Activated T-cell treated with anti-CD3 and anti-CD28 coated beads, Interleukin-2, amount 50 U/mL, for 72 hours (primary cell): ENCODE data around the gene VSTM5. TPM values are rescaled to one million over a fixed set of nuclear protein-coding genes. Genes with fewer than 3 reads are reported as not detected.
A peak's percentile ranks its signal among the peaks of the same experiment; 100 is the strongest.
"Not testable (repeated sequence)": the region's sequence is repeated elsewhere in the genome, so short reads cannot be mapped to it uniquely, and the experiment has no call there.

Experiments used
- ATAC-seq, 2 donors: fragments of 150-1000 bp; cut with Tn5 transposase; replicated peaks in 1 of 2; 2 replicates each; pipeline ENCODE4 v1.10.0; 2021; ENCODE audit warnings: moderate library complexity in 2 of 2, mild to moderate bottlenecking in 1 of 2
- DNase-seq, 2 donors: peaks; one replicate each; pipeline ENCODE4 v3.0.0; 2021 to 2022; ENCODE audit warnings: mixed read lengths in 1 of 2
- H3K27ac Mint-ChIP-seq: one replicate; pipeline ENCODE4 v1.8.0; 2022; ENCODE audit warnings: mild to moderate bottlenecking, moderate library complexity, mixed read lengths
- H3K27me3 Mint-ChIP-seq: one replicate; pipeline ENCODE4 v1.8.0; 2022; ENCODE audit warnings: low read depth, mixed read lengths
- H3K36me3 Mint-ChIP-seq, 2 donors: one replicate each; pipeline ENCODE4 v1.8.0; 2022; ENCODE audit warnings: mixed read lengths in 2 of 2, mild to moderate bottlenecking in 1 of 2; ENCODE audit not compliant: insufficient read depth in 2 of 2
- H3K4me1 Mint-ChIP-seq: one replicate; pipeline ENCODE4 v1.8.0; 2022; ENCODE audit warnings: low read depth, mixed read lengths
- H3K4me3 Mint-ChIP-seq, 2 donors: one replicate each; pipeline ENCODE4 v1.8.0; 2022; ENCODE audit warnings: mild to moderate bottlenecking in 2 of 2, mixed read lengths in 2 of 2, moderate library complexity in 2 of 2
- H3K9me3 Mint-ChIP-seq, 2 donors: one replicate each; pipeline ENCODE4 v1.8.0; 2022; ENCODE audit warnings: mixed read lengths in 2 of 2
- total RNA-seq, 2 donors: library from RNA; stranded (reverse); gene quantifications; one replicate each; pipeline ENCODE4 v1.2.3, GENCODE V29; 2022

Gene VSTM5
- total RNA-seq, 2 donors from 2014 or later: not detected

DNA sequence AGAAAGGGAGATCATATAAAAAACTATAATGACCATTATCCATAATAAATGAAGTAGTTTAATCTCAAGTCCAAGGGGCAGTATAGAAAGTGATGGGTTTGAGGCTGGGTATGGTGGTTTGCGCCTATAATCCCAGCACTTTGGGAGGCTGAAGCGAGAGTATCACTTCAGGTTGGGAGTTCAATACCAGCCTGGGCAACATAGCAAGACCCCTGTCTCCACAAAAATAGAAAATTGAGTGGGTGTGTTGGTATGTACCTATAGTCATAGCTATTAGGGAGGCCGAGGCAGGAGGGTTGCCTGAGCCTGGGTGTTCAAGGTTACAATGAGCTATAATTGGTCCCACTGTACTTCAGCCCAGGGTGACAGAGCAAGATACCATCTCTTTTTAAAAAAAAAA is 42.4 kb downstream of the VSTM5 start:
- Mint-ChIP-seq H3K27ac (no peak overlapping the region), H3K27me3 (no peaks in the 10 kb centered on the region), H3K36me3 (peaks cover 6 to 29% of the 10 kb centered on the region in 2 donors), H3K4me1 (no peaks in the 10 kb centered on the region), H3K9me3 (no peaks in the 10 kb centered on the region), H3K4me3 (no peak overlapping the region)
- DNase-seq: no peak
- ATAC-seq: no peak

DNA sequence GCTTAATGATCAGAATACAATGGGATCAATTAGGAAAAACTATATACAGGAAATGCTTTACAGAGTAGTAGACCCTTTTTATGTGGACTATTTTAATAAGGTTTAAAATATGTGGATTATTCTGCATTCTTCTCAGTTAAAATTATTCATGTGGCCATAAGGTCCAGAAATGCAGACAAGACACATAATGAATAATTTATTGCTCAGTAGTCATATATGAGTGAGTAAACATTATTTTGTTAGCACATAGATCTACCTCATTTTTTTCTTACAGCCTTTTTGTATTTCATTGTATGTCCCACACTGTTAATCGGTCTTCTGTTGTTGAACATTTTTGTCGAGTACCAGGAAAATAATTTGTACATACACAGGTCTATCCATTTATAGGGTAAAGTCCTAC is 45.5 kb downstream of the VSTM5 start:
- Mint-ChIP-seq H3K4me3 (no peak overlapping the region), H3K27ac (peak overlapping the region; percentile 58), H3K36me3 (peaks cover 5 to 30% of the 10 kb centered on the region in 2 donors), H3K9me3 (no peaks in the 10 kb centered on the region), H3K27me3 (no peaks in the 10 kb centered on the region), H3K4me1 (no peaks in the 10 kb centered on the region)
- DNase-seq (no peak), ATAC-seq (no peak)

DNA sequence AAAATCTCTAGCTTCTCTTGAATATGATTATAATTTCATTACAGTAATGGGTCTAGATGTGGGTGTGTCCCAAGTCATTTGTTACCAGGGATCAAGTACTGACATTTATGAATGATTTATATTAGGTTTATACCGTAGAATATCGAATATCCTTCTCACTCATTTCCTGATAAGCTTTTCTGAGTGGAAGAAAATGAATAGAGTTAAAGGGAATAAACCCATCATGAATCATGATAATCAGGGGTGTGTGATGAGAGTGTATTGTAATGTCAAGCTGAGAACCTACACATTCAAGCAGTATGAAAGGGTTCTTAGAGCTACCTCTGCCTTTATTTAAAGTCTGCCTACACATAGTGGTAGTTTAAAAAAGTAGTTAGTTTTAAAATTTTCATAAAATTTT is 49.1 kb downstream of the VSTM5 start:
- Mint-ChIP-seq H3K9me3 (no peaks in the 10 kb centered on the region), H3K4me1 (no peaks in the 10 kb centered on the region), H3K4me3 (no peak overlapping the region), H3K36me3 (peaks cover 10 to 45% of the 10 kb centered on the region in 2 donors), H3K27me3 (no peaks in the 10 kb centered on the region), H3K27ac (peak overlapping the region; percentile 84)
- ATAC-seq: no peak
- no peak for DNase-seq

DNA sequence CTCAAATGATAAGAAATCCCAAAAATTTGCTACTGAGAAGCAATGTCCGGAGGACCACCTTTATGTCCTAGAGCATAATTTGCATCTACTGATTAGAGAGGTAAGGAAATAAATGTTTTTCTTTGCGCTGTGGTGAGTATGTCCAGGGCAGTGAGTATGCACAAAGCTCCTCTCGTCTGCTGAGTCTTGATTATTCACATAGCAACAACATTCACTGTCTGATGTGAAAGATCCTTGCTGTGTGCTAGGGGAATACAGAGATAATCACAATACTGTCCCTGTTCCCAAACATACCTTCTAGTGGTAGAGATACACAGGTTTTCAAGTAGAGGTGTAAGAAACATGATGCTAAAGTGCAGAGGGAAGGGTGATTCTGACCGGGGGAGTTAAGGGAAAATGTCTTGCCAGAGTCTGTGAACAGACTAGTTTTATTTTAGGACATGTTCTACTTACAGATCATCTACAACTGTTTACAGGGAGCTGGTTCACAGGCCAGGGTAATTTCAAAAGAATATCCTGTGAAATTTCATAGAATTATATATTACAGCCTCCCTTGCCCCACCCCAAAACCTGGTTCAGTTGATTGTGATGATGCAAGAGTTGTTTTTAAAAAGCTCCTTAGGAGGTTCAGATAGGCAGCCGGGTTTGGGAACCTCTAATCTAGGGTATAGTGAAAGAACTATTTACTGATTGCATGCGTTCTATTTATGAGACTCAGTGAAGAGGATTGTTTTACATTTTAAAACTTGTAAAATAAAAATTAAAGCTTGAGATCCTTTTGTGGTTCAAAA is 53.8 kb downstream of the VSTM5 start:
- Mint-ChIP-seq H3K9me3 (no peaks in the 10 kb centered on the region), H3K4me1 (no peaks in the 10 kb centered on the region), H3K4me3 (no peak overlapping the region), H3K27ac (peak overlapping the region; percentile 66), H3K36me3 (peaks cover 9 to 48% of the 10 kb centered on the region in 2 donors), H3K27me3 (no peaks in the 10 kb centered on the region)
- DNase-seq (no peak), ATAC-seq (no peak)

DNA sequence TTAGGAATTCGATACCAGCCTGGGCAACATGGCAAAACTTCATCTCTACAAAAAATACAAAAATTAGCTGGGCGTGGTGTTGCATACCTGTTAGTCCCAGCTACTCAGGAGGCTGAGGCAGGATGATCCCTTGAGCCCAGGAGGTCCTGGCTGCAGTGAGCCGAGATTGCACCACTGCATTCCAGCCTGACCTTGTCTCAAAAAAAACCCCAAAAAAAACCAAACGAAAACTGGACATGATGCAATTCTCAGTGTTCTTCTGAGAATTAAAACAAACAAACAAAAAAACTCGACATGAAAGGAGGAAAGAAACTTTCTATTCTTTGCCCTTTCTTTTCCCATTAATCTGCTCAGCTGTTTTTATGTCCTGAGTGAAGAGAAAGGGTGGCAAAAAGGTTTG is 58.9 kb downstream of the VSTM5 start:
- Mint-ChIP-seq H3K27me3 (no peaks in the 10 kb centered on the region), H3K27ac (peak overlapping the region; percentile 41), H3K9me3 (no peaks in the 10 kb centered on the region), H3K4me1 (peaks cover 28% of the 10 kb centered on the region), H3K36me3 (peaks cover 8 to 37% of the 10 kb centered on the region in 2 donors), H3K4me3 (no peak overlapping the region)
- ATAC-seq: no peak
- no peak for DNase-seq

DNA sequence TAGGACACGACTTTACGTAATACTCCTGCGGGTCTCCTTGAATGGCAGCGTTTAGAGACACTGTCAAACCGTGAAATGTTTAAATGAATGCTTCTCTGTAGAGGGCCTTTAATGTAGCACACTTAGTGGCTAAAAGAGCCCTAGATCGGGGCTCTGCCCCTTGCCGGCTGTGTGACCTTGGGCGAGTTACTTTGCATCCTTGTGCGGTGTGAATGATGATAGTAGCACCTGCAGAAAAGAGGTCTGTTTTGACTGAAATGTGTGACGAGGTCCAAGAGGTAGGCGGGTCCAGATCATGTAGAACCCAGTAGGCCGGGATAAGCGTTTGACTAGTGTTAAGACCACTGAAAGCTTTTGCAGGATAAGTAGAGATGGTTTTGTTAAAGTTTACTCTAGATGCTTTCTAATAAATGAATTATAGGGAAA is 65.5 kb downstream of the VSTM5 start:
- DNase-seq (peak in 1 of 2 donors; percentile 48), ATAC-seq (peak; percentile 42 to 57)
- peaks cover 50% of the 10 kb centered on the region for H3K4me1 Mint-ChIP-seq
- H3K27me3 Mint-ChIP-seq: no peaks in the 10 kb centered on the region
- H3K4me3 Mint-ChIP-seq: peak overlapping the region; percentile 98 to 100
- peaks cover 10 to 22% of the 10 kb centered on the region in 2 donors for H3K36me3 Mint-ChIP-seq
- H3K9me3 Mint-ChIP-seq: no peaks in the 10 kb centered on the region
- H3K27ac Mint-ChIP-seq: peak overlapping the region; percentile 97

DNA sequence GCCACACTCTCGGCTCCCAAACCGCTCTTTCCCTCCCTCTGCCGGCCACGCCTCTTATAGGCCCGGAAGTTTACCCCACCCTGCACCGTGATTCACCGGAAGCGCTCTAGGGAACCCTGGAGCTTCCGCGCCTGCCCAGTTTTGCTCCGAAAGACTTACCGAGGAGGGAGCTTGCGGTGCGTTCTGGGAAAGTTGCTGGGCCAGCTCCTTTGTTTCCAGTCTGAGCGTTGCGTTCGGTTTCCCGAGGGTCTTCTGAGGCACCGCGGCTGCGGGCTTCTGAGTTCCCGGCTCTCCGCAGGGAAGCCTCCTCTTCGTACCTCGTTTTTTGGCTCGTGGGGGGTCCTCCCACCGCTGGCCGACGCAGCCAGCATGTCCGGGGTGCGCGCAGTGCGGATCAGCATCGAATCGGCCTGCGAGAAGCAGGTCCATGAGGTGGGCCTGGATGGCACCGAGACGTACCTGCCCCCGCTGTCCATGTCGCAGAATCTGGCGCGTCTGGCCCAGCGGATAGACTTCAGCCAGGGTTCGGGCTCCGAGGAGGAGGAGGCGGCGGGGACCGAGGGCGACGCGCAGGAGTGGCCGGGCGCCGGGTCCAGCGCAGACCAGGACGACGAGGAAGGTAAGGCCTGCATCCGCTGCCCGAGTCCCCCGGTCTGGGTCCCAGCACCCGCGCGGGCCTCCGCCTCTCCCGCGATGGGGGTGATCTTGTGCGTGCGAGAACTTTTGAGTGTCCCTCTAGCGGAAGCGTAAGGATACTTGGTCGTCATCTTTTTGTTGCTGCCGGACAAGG is 66.1 kb downstream of the VSTM5 start, which contains the start of gene MED17:
Gene MED17, plus strand, starts transcription at position 138 of the 790 bp plus-strand sequence. Its CDS starts 232 bp downstream, at position 370.
- peak; percentile 95 to 96 for ATAC-seq
- peak; percentile 89 to 90 for DNase-seq
- H3K9me3 Mint-ChIP-seq: no peaks in the 10 kb centered on the region
- H3K4me1 Mint-ChIP-seq: peaks cover 48% of the 10 kb centered on the region
- no peaks in the 10 kb centered on the region for H3K27me3 Mint-ChIP-seq
- H3K36me3 Mint-ChIP-seq: peaks cover 10 to 21% of the 10 kb centered on the region in 2 donors
- H3K4me3 Mint-ChIP-seq: peak within 1 kb of the TSS; percentile 98 to 100
- peak within 1 kb of the TSS; percentile 97 for H3K27ac Mint-ChIP-seq

DNA sequence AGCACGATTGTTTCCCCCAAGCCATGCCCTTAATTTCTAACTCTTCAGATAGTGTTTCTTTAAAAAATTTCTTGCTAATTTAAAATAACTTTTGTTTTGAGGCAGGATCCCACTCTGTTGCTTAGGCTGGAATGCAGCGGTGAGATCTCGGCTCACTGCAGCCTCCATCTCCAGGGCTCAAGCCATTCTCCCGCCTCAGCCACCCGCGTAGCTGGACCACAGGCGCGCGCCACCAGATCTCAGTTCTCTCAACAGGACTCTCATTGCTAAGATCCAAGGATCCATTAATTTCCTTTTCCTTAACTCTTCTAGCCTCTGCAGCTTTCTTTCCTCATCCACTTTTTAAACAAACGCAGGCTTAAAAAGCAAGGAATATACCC is 66.7 kb downstream of the VSTM5 start:
- Mint-ChIP-seq H3K9me3 (no peaks in the 10 kb centered on the region), H3K4me3 (peak overlapping the region; percentile 98 to 100), H3K4me1 (peaks cover 48% of the 10 kb centered on the region), H3K27ac (peak overlapping the region; percentile 97), H3K36me3 (peaks cover 10 to 19% of the 10 kb centered on the region in 2 donors), H3K27me3 (no peaks in the 10 kb centered on the region)
- ATAC-seq: peak; percentile 37 to 40
- DNase-seq: no peak

DNA sequence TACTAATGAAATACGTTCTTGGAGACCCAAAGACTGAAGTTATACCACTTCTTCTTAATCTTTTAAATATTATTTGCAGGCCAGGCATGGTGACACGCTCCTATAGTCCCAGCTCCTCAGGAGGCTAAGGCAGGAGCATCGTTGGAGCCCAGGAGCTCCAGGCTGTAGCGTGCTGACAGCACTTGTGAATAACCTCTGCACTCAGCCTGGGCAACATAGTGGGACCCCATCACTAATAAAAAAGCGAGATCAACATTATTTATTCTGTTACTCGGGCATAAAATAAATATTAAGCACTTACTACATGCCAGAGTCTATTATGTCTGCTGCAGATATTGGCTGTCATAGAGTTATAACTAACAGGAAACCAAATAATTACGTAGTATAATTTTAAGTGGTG is 67.1 kb downstream of the VSTM5 start:
- DNase-seq (no peak), ATAC-seq (no peak)
- no peaks in the 10 kb centered on the region for H3K27me3 Mint-ChIP-seq
- peaks cover 48% of the 10 kb centered on the region for H3K4me1 Mint-ChIP-seq
- H3K4me3 Mint-ChIP-seq: peak overlapping the region; percentile 98 to 100
- no peaks in the 10 kb centered on the region for H3K9me3 Mint-ChIP-seq
- peaks cover 10 to 19% of the 10 kb centered on the region in 2 donors for H3K36me3 Mint-ChIP-seq
- H3K27ac Mint-ChIP-seq: peak overlapping the region; percentile 97

DNA sequence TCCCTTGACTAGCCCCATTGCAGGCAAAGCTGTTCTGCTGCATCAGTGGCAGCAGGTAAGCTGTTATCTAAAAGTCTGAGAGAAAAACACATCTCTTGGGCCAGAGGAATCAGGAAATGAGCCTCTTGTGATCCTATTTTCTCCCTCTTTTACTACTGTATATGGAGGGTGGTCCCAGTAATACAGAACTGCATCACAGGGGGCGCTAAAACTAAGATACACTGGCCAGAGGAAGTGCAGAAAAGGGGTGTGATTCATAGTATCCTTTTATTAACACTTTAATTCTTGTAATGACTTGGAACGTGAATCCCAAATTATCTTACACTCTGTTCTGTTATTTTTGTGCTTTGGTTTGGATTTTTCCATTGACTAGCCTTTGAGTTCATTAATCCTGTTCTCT is 75.1 kb downstream of the VSTM5 start:
- DNase-seq (no peak), ATAC-seq (no peak)
- H3K27me3 Mint-ChIP-seq: no peaks in the 10 kb centered on the region
- H3K27ac Mint-ChIP-seq: no peak overlapping the region
- H3K4me3 Mint-ChIP-seq: no peak overlapping the region
- H3K36me3 Mint-ChIP-seq: no peaks in the 10 kb centered on the region
- H3K9me3 Mint-ChIP-seq: no peaks in the 10 kb centered on the region
- H3K4me1 Mint-ChIP-seq: no peaks in the 10 kb centered on the region

DNA sequence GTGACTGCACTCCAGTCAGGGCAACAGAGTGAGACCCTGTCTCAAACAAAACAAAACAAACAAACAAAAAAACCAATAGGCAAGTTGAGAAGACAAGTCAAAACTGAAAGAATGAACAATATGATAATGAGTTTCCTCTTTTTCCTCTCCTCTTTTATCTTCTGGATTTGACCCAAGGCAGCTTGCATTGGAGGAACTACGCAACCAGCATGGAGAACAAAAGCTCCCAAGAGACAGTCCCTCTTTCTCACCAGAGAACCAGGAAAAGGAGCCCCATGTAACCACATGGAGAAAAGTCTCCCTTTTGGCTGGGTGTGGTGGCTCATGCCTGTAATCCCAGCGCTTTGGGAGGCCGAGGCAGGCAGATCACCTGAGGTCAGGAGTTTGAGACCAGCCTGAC is 75.9 kb downstream of the VSTM5 start:
- not testable (repeated sequence) for DNase-seq, ATAC-seq, H3K27me3 Mint-ChIP-seq, H3K4me1 Mint-ChIP-seq, H3K27ac Mint-ChIP-seq, H3K4me3 Mint-ChIP-seq, H3K9me3 Mint-ChIP-seq, H3K36me3 Mint-ChIP-seq

DNA sequence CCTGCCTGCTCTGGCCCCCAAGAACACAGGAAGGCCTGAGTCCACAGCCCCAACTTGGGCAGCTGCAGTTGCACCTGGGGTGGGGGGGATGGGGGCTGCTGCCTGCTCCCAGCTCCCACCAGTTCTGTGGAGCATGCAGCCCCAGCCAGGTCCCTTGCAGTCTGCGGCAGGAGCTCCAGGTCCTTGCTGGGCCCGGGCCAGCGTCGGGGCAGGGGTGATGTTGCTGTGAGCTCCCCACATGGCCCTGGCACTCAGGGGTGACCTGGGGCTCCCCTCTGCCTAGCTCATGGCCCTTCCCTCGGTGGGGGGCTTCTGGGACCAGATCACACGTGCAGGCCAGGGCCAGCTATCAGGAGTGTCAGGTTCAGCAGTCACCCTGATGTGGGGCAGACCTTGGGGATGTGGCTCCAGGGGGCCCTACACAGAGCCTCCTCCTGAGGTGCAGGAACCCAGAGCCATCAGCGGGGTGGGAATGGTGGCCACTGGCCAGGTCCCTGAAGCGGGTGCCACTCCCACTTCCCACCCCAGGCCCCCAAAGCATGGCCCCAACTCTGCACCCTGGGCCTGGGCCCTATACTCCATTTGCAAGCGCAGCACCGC is 76.7 kb downstream of the VSTM5 start:
- Mint-ChIP-seq H3K36me3 (no peaks in the 10 kb centered on the region), H3K27ac (no peak overlapping the region), H3K9me3 (no peaks in the 10 kb centered on the region), H3K27me3 (no peaks in the 10 kb centered on the region), H3K4me1 (no peaks in the 10 kb centered on the region), H3K4me3 (no peak overlapping the region)
- peak in 1 of 2 donors; percentile 15 for ATAC-seq
- DNase-seq: no peak

DNA sequence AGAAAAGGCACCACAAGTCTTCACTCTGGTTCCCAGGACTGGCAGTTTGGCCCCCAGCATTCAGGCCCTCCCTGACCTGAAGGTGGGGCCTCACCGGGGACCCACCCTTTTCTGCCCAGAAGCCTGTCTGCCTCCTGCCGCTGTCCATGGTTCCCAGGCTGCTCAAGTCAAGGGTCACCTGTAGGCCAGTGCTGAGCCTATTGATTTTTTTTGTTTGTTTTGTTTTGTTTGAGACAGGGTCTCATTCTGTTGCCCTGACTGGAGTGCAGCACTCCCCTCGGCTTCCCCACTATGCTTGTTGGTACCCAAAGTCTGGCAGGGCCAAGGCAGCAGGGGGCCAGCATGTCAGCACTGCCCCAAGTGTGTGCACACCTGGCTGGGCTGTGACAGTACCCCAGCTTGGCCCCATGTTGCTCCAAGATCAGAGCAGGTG is 77.4 kb downstream of the VSTM5 start:
- Mint-ChIP-seq H3K36me3 (peaks cover under 1 to 3% of the 10 kb centered on the region in 2 donors), H3K9me3 (peaks cover 0 to 3% of the 10 kb centered on the region in 2 donors), H3K4me3 (no peak overlapping the region), H3K27ac (no peak overlapping the region), H3K4me1 (no peaks in the 10 kb centered on the region), H3K27me3 (no peaks in the 10 kb centered on the region)
- no peak for ATAC-seq
- DNase-seq: no peak
